Measurements from ENCODE around the gene COX5B.
"Not testable (repeated sequence)": the region's sequence is repeated elsewhere in the genome, so short reads cannot be mapped to it uniquely, and the experiment has no call there.

COX5B gene

GRCh38 chr2:97663962-97664635, 18.2 kb downstream of the COX5B start, which contains the start of gene ACTR1B:
TSS of gene ACTR1B (minus strand) at chr2:97664044. CDS start at chr2:97663890, 154 bp downstream.
- peak; percentile 43 for TF ChIP-seq CTCF (IDR thresholded peaks at IDR 0.05; ENCODE audit: extremely low read depth, missing control alignments)
- DNase-seq (ENCODE audit: low spot score), result peak; percentile 99

GRCh38 chr2:97664636-97664970, 18.7 kb downstream of the COX5B start:
- DNase-seq (ENCODE audit: low spot score), result no peak
- TF ChIP-seq CTCF (IDR thresholded peaks at IDR 0.05; ENCODE audit: extremely low read depth, missing control alignments), result no peak

- no peak for TF ChIP-seq CTCF (IDR thresholded peaks at IDR 0.05; ENCODE audit: extremely low read depth, missing control alignments)
- DNase-seq (ENCODE audit: low spot score), result no peak
These were observed 23.6 kb downstream of the COX5B start, which contains the start of gene C2orf92 for GRCh38 chr2:97669448-97669847. TSS of gene C2orf92 (plus strand) at chr2:97669713. CDS start at chr2:97669789, 76 bp downstream.

- no peak for DNase-seq (ENCODE audit: low spot score)
- TF ChIP-seq CTCF (IDR thresholded peaks at IDR 0.05; ENCODE audit: extremely low read depth, missing control alignments), result no peak
These were observed 24.6 kb downstream of the COX5B start for GRCh38 chr2:97670471-97670870.

GRCh38 chr2:97671526-97671925, 25.7 kb downstream of the COX5B start:
- TF ChIP-seq CTCF (IDR thresholded peaks at IDR 0.05; ENCODE audit: extremely low read depth, missing control alignments), result no peak
- no peak for DNase-seq (ENCODE audit: low spot score)

- DNase-seq (ENCODE audit: low spot score), result not testable (repeated sequence)
These were observed 26.8 kb downstream of the COX5B start for GRCh38 chr2:97672606-97673140.

GRCh38 chr2:97673182-97673914, 27.5 kb downstream of the COX5B start:
- no peak for TF ChIP-seq CTCF (IDR thresholded peaks at IDR 0.05; ENCODE audit: extremely low read depth, missing control alignments)
- DNase-seq (ENCODE audit: low spot score), result no peak
